NCI-H2107 treated with DMSO at 0.1 percent for 48 hours (cell line): ENCODE measurements around the gene NXPE3.
"Not testable (repeated sequence)": the region's sequence is repeated elsewhere in the genome, so short reads cannot be mapped to it uniquely, and the experiment has no call there.

Experiments used
- DNase-seq: peaks from one replicate; lab custom pipeline; 2025; ENCODE audit not compliant: unreplicated experiment; lab: John Stamatoyannopoulos, UW

NXPE3 gene

DNA sequence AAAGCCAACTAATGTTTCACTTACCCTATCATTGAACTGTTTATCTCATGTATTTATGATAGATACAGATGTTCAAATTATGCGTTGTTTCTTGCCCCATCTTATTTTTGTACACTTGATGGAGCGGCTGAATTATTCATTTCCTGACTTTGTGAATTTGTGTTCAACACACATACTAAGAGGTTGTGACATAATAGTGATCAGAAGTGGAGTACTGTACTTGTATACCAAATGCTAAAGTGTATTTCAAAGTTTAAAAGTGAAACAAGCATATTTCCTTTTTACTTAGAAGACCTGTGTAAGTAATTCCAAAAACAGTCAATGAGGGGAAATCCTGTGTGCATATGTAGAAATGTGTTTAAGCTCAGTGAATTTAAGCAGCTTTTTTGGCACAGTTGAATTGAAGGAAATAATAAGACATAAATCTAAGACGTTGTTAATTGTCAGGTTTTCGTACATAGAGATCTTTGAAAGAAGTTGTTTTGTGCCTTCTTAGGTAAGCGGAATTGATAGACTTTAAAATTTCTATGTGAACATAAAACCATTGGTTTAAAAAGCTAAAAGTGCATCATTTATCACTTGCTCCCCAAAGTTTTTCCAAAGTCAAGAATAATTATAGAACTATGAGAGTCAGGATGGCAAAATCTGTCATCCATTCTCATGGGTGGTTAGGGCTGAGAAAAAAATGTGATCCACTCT, 72.2 kb downstream of the NXPE3 start:
- no peak for DNase-seq

DNA sequence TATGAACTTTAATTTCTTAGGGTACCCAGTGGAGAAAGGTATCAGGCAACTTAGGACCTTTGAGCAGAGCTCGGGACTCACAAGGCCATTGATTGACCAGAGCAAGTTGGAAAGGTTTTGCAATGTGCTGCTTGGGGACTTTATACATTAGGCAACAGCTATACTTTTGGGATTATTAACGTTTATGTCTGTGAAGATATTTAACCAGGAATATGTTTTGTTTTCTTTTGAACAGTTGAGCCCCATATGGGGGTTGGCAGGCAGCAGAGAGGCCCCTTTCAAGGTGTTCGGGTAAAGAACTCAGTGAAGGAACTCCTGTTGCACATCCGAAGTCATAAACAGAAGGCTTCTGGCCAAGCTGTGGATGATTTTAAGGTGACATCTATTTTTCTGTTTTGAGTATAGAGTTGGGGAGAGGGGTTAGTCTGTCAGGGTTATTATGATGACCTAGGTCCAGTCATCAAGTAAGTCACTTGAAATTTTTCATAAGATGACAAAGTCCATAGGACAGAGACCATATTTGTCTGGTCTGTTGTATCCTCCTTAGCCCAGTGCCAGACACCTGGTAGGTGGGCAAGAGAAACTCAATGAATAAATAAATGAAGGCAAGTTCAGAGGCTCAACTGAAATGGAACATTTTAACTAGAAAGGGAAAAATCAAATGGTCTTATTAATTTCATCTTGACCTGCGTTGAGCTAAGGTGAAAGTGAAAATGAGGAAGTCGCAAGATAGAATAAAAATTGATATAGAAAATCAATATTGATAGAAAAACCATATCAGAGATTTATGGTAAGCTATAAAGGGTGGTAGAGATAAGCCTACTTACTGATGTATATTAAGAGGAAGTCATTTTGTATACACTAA, 73.1 kb downstream of the NXPE3 start:
- DNase-seq: no peak

DNA sequence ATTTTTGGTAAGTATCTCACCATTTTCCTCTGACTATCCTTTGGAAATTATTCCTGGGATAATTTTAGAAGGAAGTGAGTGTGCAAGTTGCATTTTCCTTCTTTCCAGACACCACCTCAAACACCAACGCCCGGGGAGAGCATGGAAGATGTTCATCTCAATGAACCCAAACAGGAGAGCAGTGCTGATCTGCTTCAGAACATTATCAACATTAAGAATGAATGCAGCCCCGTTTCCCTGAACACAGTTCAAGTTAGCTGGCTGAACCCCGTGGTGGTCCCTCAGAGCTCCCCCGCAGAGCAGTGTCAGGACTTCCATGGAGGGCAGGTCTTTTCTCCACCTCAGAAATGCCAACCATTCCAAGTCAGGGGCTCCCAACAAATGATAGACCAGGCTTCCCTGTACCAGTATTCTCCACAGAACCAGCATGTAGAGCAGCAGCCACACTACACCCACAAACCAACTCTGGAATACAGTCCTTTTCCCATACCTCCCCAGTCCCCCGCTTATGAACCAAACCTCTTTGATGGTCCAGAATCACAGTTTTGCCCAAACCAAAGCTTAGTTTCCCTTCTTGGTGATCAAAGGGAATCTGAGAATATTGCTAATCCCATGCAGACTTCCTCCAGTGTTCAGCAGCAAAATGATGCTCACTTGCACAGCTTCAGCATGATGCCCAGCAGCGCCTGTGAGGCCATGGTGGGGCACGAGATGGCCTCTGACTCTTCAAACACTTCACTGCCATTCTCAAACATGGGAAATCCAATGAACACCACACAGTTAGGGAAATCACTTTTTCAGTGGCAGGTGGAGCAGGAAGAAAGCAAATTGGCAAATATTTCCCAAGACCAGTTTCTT, 74.2 kb downstream of the NXPE3 start:
- DNase-seq: no peak

DNA sequence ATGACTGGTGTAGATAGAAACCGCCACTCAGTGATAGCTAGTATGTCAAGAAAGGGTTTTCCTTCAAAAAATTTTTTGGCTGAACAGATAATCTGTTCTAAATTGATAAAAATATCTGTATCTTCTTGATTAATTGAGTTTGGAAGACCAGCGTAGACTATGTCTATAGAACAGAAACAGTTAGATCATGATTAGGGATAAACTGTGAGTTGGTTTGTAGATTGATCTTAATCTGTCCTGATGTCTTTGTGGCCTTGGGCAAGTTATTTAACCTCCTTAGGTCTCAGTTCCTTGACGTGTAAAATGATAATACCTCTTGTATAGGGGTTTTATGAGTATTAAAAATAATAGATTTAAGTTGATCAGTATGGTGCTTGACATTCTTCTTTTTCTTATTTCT, 75.0 kb downstream of the NXPE3 start:
- DNase-seq: no peak

DNA sequence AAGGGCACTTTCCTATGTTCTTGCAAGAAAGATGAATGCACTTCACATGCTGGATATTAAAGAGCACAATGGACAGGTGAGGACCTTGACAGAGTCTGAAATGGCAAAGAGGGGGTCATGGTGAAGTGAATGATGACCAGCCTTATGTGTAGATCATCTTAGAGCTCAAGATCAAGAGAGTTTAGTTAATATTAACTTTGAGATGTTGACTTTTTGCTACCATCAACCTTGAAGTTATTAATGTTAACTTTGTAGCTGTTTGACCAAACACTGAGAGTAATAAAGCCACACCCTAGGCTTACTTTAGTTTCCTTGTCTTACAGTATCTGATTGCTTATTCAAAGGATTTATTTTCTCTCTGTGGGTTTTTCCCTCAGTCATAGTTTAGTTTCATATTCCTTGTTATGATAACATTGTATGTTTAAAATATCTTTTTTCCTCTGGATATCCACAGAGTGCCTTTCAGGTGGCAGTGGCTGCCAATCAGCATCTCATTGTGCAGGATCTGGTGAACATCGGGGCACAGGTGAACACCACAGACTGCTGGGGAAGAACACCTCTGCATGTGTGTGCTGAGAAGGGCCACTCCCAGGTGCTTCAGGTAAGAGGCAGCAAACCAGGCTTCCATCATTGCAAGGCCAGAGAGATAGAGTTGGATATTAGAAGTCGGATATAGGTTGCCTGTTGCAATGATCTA, 75.7 kb downstream of the NXPE3 start:
- DNase-seq: no peak

DNA sequence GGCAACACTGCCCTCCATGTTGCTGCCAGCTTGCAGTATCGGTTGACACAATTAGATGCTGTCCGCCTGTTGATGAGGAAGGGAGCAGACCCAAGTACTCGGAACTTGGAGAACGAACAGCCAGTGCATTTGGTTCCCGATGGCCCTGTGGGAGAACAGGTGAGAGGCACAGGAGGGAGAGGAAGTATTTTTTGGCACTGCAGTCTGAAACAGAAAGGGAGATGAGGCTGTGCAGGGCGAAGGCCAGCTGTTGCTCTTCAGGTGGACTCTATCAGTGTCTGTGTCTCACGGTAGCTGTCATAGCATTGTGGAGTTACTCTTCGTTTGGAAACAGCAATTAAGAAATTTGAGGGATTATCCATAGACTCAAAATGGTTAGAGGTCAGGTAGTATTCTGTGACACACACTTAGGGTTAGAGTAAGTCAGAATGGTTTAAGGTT, 78.3 kb downstream of the NXPE3 start:
- DNase-seq: no peak

DNA sequence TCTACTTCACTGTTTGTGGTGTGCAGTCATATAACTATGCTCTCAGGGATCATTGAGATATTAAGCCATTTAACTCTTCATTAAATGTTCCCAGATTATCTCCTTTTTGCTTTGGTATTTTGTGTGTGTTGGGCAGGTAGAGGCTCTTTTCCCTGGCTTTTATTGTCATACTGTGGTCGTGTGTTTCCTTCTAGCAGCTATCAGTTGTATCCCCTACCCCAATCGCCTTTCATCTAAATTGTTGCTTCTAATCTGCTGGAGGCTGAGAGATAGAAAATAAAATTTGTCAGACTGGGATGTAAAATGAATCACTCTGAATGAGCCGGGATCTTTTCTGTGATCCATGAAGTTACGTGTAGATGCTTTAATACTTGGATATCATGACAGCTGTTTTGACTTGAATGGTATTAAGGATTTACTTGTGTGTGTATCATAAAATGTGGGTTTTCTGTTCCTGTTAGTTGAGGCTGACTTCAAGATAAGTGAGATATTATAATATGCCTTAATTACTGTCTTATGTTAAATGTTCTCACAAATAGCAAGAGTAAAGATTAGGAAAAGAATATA, 79.5 kb downstream of the NXPE3 start:
- DNase-seq: no peak

DNA sequence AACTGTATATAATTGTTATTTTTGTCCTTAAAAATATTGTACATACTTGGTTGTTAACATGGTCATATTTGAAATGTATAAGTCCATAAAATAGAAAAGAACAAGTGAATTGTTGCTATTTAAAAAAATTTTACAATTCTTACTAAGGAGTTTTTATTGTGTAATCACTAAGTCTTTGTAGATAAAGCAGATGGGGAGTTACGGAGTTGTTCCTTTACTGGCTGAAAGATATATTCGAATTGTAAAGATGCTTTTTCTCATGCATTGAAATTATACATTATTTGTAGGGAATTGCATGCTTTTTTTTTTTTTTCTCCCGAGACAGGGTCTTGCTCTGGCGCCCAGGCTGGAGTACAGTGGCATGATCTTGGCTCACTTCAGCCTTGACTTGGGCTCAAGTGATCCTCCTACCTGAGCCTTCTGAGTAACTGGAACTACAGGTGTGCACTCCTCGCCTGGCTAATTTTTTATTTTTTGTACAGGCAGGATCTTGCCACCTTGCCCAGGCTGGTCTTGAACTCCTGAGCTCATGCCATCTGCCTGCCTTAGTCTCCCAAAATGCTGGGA, 81.0 kb downstream of the NXPE3 start:
- DNase-seq: no peak

DNA sequence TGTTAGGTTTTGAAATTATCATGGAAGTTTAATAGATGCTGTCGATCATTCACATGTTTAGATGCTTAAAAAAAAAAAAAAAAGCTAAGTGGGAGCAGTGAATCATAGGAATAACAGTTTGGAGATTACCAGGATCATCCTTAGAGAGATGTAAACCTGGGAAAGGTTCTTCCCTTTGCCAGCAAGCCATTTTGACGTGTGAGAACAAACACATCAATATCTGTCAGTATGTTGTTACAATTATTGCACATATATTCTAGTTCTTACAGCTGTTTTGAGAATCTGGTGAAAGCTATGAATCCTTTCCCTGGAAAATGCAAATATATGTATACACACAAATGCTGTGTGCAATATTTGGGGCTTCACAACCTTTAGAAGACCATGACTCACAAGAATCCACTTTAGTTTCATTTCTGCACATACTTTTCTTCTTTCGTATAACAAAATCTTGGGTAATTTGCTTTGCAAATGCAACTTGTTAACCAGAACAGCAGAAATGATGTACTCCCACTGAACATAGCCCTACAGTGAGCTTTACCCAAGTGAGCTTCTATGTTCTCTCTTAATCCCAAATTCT, 82.3 kb downstream of the NXPE3 start:
- no peak for DNase-seq

DNA sequence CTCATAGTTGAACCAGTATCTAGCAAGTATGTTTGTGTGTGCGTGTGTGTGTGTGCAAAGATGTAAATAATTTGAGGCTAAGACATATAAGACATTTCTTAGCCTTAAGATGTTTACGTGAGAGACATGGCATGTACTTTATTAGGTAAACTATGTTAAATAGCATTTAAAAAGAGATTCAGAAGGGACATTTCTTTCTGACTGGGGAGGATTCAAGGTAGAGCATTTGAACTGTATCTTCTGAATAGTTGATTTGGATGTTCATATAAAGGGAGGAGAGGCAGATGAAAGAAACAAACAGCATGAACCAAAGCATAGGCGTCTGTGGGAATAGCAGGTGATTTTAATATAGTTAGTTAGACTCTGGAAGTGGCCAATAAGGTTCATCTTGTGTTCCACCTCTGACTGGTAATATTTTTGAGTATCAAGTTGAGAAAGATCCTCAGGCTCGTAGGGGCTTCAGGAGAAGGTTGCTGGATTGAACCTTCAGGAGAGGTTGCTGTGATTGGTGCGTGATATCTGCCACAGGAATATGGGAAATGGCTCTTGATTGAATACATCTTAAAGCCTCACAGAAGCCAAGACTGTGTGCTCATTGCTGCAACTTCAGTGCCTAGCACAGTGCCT, 82.9 kb downstream of the NXPE3 start:
- DNase-seq: no peak

DNA sequence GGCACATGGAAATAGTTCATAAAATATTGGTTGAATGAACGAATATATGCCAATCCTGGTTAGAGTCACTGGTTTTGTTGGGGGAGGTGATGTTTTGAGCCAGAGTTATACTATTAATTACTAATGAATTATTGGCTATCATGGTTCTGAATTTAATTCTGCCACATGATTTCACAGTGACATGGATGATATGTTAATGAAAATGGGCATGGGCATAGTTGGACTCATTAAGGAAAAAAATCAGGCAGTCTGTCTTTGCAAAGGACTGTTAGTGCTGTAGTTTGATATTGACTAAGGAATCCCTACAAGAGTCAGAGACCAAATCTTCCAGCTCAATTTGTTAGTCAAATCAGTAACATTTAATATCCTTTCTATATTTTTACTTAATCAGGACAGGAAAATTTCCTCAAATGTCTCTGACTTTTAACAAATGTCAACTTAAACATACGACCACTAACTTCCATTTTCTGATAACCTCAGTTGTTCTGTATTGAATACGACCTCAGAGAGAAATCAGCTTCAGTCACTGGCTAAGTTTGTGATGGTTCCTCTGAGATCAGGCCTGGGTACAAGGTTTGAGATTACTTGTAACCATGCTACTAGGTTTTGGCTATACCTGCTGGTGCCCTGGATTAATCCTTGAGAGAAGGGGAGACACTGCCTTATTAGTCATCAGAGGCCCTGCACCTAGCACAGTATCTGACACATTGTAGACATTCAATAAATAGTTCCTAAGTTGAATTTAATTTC, 83.6 kb downstream of the NXPE3 start:
- DNase-seq: no peak

DNA sequence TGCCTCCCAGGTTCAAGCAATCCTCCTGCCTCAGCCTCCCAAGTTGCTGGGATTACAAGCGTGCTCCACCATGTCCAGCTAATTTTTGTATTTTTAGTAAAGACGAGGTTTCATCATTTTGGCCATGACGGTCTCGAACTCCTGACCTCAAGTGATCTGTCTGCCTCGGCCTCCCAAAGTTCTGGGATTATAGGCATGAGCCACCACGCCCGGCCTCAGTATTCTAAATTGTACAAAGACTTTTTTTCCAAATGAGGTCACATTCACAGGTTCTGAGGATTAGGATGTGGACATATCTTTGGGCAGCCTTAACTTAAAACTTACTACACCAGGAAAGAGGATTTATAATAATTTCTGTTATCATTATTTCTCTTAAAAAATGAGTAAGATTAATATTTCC, 85.9 kb downstream of the NXPE3 start:
- not testable (repeated sequence) for DNase-seq

DNA sequence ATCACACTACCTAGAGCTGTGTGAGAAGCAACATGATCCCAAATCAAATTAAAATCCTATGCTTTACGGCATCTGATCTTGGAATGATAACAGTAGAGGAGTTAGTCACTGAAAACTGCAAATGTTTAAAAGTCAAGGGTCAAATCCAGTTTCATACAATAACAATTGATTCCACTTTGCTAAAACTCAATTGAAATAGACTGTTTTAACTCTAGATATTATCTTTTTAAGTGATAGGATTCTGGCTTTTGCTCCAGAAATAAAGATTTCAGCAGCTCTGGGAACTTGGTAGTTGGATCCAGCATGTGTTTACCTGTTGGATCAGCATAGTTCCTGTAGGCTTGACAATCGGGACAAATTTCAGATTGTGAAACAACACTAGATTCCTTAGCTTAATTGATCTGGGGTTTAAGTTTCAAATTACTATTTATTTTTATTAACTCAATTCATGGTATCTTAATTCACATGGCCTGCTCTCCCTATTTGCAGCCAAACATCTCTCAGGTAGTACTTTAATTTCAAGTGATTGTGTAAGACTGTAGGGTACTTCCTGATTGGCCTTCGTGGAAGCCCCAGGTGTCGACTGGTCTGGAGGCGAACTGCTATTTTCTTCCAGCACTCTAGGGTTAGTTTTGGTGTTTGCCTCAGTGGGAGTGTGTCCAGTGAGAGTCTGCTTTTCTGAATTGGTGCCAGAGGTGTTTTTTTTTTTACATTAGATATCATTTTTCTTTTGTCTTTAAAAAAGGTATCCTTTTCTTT, 86.9 kb downstream of the NXPE3 start:
- no peak for DNase-seq

DNA sequence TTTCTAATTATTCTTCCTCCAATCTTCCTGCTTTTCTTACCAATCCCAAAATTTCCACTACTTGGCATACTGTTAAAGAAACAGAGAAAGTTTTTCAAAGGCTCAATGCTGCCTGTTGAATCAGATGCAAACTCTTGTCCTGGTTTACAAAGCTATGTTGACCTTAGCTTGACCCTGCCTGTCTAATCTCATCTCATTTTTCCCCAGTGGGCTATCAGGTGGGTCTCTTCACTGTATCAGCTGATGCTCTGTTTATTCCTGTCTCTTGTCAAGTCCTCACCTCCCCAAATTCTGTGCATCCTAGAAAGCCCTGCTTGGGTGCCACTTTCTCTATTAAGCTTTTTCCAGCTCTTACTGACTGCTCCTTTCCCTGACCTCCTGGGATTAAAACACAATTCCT, 88.5 kb downstream of the NXPE3 start:
- DNase-seq: no peak

DNA sequence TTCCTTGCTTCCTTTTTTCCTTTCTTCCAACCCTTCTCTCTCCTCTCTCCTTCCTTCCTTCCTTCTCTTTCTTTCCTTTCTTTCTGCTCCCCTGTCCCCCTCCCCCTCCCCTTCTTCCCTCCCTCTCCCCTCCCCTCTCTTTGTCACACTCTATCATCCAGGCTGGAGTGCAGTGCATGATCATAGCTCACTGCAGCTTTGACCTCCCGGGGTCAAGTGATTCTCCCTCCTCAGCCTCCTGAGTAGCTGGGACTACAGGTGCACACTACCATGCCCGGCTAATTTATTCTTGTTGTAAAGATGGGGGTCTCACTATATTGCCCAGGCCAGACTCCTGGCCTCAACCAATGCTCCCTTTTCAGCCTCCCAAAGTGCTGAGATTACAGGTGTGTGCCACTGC, 89.0 kb downstream of the NXPE3 start:
- DNase-seq: no peak

DNA sequence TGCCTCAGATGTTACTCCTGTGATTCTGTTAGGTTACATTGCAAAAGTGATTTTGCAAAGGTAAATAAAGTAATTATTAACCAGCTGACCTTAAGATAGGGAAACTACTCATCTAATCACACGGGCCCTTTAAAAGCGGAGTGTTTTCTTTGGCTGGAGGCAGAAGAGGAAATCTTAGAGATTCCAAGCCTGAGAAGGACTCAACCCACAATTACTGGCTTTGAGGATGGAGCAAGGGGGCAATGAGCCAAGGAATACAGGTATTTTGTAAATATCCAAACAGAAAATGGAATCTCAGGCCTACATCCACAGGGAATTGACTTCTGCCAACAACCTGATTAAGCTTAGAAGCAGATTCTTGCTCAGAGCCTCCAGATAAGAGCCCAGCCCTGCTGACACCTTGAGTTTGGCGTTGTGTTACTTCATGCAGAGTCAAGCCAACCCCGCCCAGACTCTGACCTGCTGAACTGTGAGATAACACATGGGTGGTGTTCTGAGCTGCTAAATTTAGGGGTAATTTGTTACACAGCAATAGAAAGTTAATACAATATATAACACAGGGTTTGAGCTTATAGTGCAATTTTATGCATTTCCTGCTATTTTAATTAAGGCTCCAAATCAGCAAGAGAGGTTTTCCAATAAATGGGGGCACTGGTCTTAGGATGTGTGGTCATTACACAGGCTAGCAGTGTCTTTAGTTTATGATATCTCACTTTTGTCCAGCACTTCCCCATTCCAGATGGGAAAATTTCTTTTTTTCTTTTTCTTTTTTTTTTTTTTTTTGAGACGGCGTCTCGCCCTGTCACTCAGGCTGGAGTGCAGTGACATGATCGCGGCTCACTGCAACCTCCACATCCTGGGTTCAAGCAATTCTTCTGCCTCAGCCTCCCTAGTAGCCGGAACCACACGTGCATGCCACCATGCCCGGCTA, 89.8 kb downstream of the NXPE3 start:
- no peak for DNase-seq

DNA sequence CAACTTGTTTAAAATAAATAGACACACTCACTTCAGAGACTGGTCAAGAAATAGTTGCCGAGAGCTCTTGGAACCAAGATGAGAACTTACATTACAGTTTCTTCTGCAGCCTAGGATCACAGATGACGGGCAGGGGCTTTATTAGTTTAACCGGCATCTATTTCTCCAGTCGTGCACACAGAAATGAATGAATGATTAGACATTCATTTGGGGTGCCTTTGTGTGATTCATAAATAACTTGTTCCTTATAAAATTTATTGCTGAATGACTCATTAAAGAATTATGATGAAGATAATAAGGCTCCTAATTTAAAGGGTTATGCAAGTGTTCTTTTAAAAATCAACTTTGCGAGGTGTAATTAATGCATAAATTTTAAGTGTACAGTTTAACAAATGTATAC, 91.1 kb downstream of the NXPE3 start:
- no peak for DNase-seq
